ENCODE measurements around the gene SFI1. TPM values are rescaled to one million over a fixed set of nuclear protein-coding genes. Genes with fewer than 3 reads are reported as not detected.

SFI1 gene
- total RNA-seq, 1 donor from 2014 or later, result 40.6 TPM

- no peak for DNase-seq (ENCODE audit: extremely low spot score, unreplicated experiment)
- Mint-ChIP-seq H3K27ac (ENCODE audit: unreplicated experiment) (no peak overlapping the region), H3K27me3 (ENCODE audit: unreplicated experiment) (no peaks in the 10 kb centered on the region), H3K4me3 (ENCODE audit: unreplicated experiment) (no peak overlapping the region), H3K4me1 (ENCODE audit: unreplicated experiment) (peaks cover 13% of the 10 kb centered on the region), H3K9me3 (ENCODE audit: unreplicated experiment) (no peaks in the 10 kb centered on the region), H3K36me3 (ENCODE audit: unreplicated experiment) (peaks cover 12% of the 10 kb centered on the region)
- no peak for TF ChIP-seq CTCF (IDR thresholded peaks at IDR 0.05)
Observed at GRCh38 chr22:31607696-31608095, 111.4 kb downstream of the SFI1 start.

GRCh38 chr22:31609716-31610115, 113.4 kb downstream of the SFI1 start:
- DNase-seq (ENCODE audit: extremely low spot score, unreplicated experiment), result no peak
- H3K27ac Mint-ChIP-seq (ENCODE audit: unreplicated experiment), result no peak overlapping the region
- H3K4me3 Mint-ChIP-seq (ENCODE audit: unreplicated experiment), result no peak overlapping the region
- no peaks in the 10 kb centered on the region for H3K9me3 Mint-ChIP-seq (ENCODE audit: unreplicated experiment)
- no peak for TF ChIP-seq CTCF (IDR thresholded peaks at IDR 0.05)
- peaks cover 7% of the 10 kb centered on the region for H3K4me1 Mint-ChIP-seq (ENCODE audit: unreplicated experiment)
- H3K36me3 Mint-ChIP-seq (ENCODE audit: unreplicated experiment), result peaks cover 12% of the 10 kb centered on the region
- no peaks in the 10 kb centered on the region for H3K27me3 Mint-ChIP-seq (ENCODE audit: unreplicated experiment)

GRCh38 chr22:31610611-31611010, 114.3 kb downstream of the SFI1 start:
- TF ChIP-seq CTCF (IDR thresholded peaks at IDR 0.05), result no peak
- Mint-ChIP-seq H3K27me3 (ENCODE audit: unreplicated experiment) (no peaks in the 10 kb centered on the region), H3K27ac (ENCODE audit: unreplicated experiment) (no peak overlapping the region), H3K4me3 (ENCODE audit: unreplicated experiment) (no peak overlapping the region), H3K4me1 (ENCODE audit: unreplicated experiment) (peaks cover 5% of the 10 kb centered on the region), H3K36me3 (ENCODE audit: unreplicated experiment) (peaks cover 8% of the 10 kb centered on the region), H3K9me3 (ENCODE audit: unreplicated experiment) (no peaks in the 10 kb centered on the region)
- no peak for DNase-seq (ENCODE audit: extremely low spot score, unreplicated experiment)

- Mint-ChIP-seq H3K27me3 (ENCODE audit: unreplicated experiment) (no peaks in the 10 kb centered on the region), H3K36me3 (ENCODE audit: unreplicated experiment) (peaks cover 8% of the 10 kb centered on the region), H3K4me1 (ENCODE audit: unreplicated experiment) (peaks cover 5% of the 10 kb centered on the region), H3K4me3 (ENCODE audit: unreplicated experiment) (no peak overlapping the region), H3K27ac (ENCODE audit: unreplicated experiment) (no peak overlapping the region), H3K9me3 (ENCODE audit: unreplicated experiment) (no peaks in the 10 kb centered on the region)
- DNase-seq (ENCODE audit: extremely low spot score, unreplicated experiment), result no peak
- no peak for TF ChIP-seq CTCF (IDR thresholded peaks at IDR 0.05)
Observed at GRCh38 chr22:31611061-31611760, 114.9 kb downstream of the SFI1 start.

- no peaks in the 10 kb centered on the region for H3K9me3 Mint-ChIP-seq (ENCODE audit: unreplicated experiment)
- H3K36me3 Mint-ChIP-seq (ENCODE audit: unreplicated experiment), result peaks cover 8% of the 10 kb centered on the region
- H3K27me3 Mint-ChIP-seq (ENCODE audit: unreplicated experiment), result no peaks in the 10 kb centered on the region
- no peak overlapping the region for H3K27ac Mint-ChIP-seq (ENCODE audit: unreplicated experiment)
- H3K4me3 Mint-ChIP-seq (ENCODE audit: unreplicated experiment), result no peak overlapping the region
- no peak for DNase-seq (ENCODE audit: extremely low spot score, unreplicated experiment)
- peaks cover 5% of the 10 kb centered on the region for H3K4me1 Mint-ChIP-seq (ENCODE audit: unreplicated experiment)
- no peak for TF ChIP-seq CTCF (IDR thresholded peaks at IDR 0.05)
Observed at GRCh38 chr22:31612891-31613285, 116.6 kb downstream of the SFI1 start.

Data from osteocyte (in vitro differentiated cells).